HL-60/S4 treated with phorbol 12-myristate 13-acetate at 8.2 ng/mL for 4 days and 3 days (cell line): Measurements from ENCODE around the gene PLB1.

Experiments used
- in situ Hi-C: fragments of 300-500 bp; cut with MboI; formaldehyde crosslinking; loops from 2 replicates; pipeline ENCODE4 v1.15.0; 2022; ENCODE audit warnings: low sequenced_read_pairs

Gene PLB1

GRCh38 chr2:28624793-28625701, 129.2 kb downstream of the PLB1 start:
- in situ Hi-C loops, result no loop called here

DNA sequence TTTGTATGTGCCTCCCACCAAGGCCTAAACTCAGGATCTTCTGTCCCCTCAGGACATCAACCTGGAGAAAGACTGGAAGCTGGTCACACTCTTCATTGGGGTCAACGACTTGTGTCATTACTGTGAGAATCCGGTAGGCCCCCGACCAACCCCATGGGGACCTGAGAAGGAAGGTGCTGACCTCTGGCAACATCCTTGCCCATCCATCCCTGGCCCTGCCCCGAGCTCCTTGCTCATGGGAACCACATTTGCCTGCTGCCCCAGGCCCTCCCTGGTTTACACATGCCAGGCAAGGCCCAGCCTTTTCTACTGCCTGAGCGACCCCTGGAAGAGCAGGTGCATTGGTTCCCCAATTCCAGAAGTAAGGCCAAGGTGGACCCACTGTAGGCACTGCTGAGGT, 130.5 kb downstream of the PLB1 start:
- in situ Hi-C loops, result no loop called here

DNA sequence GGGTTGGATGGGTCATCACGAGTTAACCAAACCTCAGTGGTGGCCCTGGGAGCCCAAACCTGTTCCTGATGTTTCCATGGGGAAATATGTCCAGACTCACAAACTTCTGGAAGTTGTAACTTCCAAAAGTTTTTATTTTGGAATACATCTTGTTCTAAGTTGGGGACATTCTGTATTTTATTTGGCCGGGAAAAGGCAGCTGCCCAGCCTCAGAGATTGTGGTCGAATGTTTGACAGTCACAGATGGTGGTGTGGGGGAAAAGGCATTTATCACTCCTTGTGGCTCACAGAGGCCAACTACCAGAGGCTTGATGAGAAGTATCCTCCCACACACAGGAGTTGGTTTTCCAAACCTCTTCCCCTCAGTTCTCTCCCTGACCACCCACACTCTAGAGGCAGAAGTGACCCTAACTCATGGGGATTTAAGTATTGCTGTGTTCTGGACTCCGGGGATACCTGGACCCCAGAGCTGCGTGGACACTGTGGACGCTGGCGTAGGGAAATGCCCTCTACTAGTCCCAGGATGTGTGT, 131.1 kb downstream of the PLB1 start:
- in situ Hi-C loops, result no loop called here

DNA sequence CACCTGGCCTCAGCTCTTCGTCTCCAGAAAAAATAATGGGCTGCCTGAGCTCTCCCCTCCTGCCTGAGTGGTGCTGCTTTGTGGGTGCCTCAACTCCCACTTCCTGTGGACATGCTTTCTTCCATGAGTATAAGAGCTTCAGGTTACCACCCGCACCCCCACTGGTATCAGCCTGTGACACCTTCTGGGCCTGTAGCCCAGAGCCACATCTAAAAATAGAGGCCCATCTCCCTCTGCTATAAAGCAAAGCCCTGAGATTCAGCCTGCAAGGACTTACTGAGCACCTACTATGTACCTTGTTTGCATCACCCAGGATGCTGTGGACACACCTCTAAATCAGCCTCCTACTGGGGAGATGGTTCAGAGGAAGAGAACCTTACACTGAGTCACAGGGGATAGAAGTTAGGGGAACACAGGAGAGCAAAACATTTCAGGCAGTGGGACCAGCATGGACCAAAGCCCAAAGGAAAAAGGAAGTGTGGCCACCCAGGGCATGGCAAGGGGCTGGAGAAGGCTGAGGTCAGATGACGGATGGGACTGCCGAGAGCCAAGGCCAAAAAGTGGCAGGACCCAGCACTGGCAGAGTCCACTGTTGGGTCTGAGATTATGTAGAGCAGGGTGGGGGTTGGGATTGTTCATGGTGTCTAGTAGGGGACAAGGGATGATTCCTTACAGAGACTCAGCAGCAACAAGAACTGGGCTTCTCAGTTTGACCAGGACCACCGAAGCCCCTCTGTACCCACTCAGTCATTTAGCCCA, 132.0 kb downstream of the PLB1 start:
- in situ Hi-C loops, result no loop called here

DNA sequence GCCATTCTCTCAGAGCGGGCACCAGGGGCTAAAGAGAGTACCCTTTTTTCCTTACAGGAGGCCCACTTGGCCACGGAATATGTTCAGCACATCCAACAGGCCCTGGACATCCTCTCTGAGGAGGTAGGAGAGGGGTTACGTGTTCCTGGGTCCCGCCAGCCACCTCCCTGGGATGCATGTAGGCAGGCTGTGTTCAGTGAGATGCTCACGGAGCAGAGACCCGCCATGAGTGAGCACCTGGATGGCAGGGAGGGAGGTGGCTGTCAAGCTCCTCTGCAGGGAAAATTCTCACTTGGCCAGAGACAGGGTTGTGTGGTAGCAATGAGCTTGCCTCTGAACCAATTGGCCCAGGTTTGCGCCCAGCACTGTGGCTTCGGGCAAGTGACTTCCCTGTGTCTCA, 132.6 kb downstream of the PLB1 start:
- in situ Hi-C loops, result no loop called here

GRCh38 chr2:28628987-28629386, 133.1 kb downstream of the PLB1 start:
- in situ Hi-C loops, result no loop called here

DNA sequence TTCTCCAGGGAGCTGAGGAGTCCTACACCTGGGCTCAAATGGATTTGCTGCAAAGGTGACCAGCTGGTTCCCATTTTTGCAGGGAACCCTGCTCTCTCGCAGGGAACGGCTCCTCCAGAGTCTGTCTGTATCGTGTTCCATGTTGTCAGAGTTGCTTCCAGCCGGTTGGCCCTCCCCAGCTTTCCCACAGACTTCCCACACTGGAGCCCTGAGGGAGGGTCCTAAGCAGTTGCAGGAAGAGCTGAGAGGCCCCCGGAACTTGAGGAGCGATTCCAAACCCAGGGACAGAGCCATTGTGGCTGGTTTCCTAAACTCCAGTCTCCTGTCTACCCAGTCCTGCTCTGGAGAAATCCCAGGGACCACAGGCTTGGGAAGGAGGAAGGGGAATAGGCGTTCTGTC, 134.1 kb downstream of the PLB1 start:
- in situ Hi-C loops, result no loop called here

DNA sequence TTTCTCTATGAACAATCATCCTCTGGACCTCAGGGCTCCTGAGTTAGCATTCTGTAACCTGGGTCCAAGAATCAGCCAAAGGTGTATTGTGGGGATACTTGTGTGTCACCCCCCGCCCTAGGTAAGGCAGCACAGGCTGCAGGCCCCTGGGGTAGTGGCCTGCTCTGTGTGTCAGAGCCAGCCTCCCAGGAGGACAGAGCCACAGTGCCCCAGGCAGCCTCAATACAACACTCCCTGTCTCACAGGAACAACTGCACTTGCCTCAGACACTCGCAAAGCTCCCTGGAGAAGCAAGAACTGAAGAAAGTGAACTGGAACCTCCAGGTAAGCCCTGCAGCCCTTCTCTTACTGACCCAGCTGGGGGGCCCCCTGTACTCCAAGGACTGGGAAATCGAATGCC, 134.5 kb downstream of the PLB1 start:
- in situ Hi-C loops, result no loop called here

DNA sequence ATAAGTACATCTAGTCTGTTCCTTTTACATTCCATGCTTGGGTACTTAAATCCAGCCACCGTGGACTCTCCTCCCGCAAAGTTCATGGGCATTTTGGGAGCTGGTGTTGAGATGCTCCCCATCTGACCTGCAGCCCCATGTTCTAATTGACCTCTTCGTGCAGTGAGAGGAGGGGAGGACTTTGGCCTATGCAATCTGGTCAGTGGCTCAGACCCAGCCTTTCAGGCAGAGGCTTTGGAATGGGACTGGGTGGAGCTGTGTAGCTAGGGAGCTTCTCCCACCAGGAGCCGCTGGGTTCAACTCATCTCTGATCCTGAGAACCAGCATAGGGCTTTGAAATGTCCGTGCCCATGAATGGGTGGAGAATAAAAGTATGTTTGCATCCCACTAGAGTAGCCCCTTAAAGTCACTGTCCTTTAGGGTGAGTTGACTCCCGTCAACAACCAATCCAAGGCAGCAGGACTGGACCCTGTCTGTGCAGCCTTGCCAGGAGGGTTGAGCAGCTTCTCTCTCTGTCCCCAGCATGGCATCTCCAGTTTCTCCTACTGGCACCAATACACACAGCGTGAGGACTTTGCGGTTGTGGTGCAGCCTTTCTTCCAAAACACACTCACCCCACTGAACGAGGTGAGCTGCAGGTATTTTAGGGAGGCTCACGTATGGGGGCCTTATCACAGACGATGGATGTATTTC, 135.8 kb downstream of the PLB1 start:
- in situ Hi-C loops, result no loop called here

DNA sequence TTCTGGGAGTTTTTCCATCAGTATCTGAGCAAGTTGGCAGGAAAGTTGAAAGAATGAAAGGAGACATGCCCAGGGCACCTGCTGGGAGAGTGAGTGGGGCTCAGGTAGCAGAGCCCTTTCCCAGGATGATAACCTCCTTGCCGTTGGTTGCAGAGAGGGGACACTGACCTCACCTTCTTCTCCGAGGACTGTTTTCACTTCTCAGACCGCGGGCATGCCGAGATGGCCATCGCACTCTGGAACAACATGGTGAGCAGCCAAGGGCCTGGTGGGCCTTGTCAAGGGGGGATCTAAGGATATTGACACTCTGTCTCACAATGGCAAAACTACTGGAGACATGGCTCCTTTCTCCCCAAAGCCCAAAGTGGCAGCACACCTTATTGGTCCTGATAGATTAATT, 136.9 kb downstream of the PLB1 start:
- in situ Hi-C loops, result no loop called here

GRCh38 chr2:28633204-28633603, 137.3 kb downstream of the PLB1 start:
- in situ Hi-C loops, result no loop called here

DNA sequence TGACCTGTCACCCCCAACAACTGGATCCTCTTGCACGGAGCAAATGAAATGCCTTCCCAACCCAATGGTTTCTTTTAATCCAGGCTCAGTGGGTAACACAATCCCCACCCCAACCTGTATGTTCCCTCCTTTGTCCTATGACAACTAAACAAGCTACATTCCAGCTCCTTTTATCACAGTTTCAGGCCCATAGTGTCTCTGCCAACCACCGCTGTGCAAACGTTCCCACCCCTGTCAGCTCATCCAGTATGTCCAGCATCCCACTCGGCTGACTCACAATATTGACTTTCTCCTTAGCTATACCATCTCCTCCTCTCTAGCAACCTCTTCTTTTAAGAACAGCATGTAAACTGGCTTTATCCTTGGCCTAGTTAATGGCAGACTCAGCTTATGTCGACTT, 137.9 kb downstream of the PLB1 start:
- in situ Hi-C loops, result no loop called here

GRCh38 chr2:28635191-28635611, 139.3 kb downstream of the PLB1 start:
- in situ Hi-C loops, result no loop called here

GRCh38 chr2:28636491-28636890, 140.6 kb downstream of the PLB1 start:
- in situ Hi-C loops, result no loop called here

GRCh38 chr2:28637066-28638047, 141.5 kb downstream of the PLB1 start:
- in situ Hi-C loops, result no loop called here

DNA sequence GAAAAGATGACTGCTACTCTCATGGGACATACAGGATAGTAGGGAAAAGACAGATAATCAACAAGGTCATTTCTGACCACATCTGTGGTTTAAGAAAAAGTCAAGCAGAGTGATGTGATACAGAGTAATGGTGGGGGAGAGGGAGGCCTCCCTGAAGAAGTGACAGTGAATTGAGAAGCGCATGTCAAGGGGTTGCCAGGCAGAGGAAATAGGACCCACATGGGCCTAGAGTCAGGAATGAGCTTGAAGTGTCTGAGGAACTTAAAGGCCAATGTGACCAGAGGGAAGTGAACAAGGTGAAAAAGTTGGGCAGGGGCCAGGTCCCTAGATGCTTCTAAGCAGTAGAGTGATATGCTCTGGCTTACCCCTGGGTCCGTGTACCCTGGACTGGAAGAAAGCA, 142.2 kb downstream of the PLB1 start:
- in situ Hi-C loops, result no loop called here

- in situ Hi-C loops, result no loop called here
Observed at GRCh38 chr2:28639092-28639691, 143.3 kb downstream of the PLB1 start.

GRCh38 chr2:28639836-28640235, 144.0 kb downstream of the PLB1 start:
- in situ Hi-C loops, result no loop called here

GRCh38 chr2:28640260-28640907, 144.5 kb downstream of the PLB1 start:
- in situ Hi-C loops, result no loop called here
